Ascending aorta (tissue), 2 donors: ENCODE data around the gene MNAT1. TPM values are rescaled to one million over a fixed set of nuclear protein-coding genes. Genes with fewer than 3 reads are reported as not detected.
"Not testable (repeated sequence)": the region's sequence is repeated elsewhere in the genome, so short reads cannot be mapped to it uniquely, and the experiment has no call there.

Source experiments
- DNase-seq, 2 donors: peaks; one replicate each; pipeline ENCODE4 v3.0.0-alpha.2; 2019; ENCODE audit warnings: low spot score in 2 of 2
- H3K27ac ChIP-seq, 2 donors: fragments of 200-600 bp; sonication (generic); one replicate each; pipeline ENCODE4 v1.5.1; 2016 to 2017; ENCODE audit warnings: mild to moderate bottlenecking in 1 of 2
- H3K27me3 ChIP-seq: fragments of 200-600 bp; sonication (generic); one replicate; pipeline ENCODE4 v1.5.1; 2017
- H3K36me3 ChIP-seq, 2 donors: fragments of 200-600 bp; sonication (generic); one replicate each; pipeline ENCODE4 v1.5.1; 2016
- H3K4me1 ChIP-seq, 2 donors: fragments of 200-600 bp; sonication (generic); one replicate each; pipeline ENCODE4 v1.5.1; 2016 to 2017; ENCODE audit warnings: mild to moderate bottlenecking in 1 of 2
- H3K4me3 ChIP-seq, 2 donors: fragments of 200-600 bp; sonication (generic); one replicate each; pipeline ENCODE4 v1.5.1; 2016 to 2017; ENCODE audit warnings: mild to moderate bottlenecking in 1 of 2
- H3K9me3 ChIP-seq, 2 donors: fragments of 200-600 bp; sonication (generic); one replicate each; pipeline ENCODE4 v1.5.1; 2016
- CTCF ChIP-seq, 3 experiments: fragments of 200-600 bp in 2 of 3; fragments of 450-650 bp in 1 of 3; sonication (generic) in 2 of 3; IDR thresholded peaks; one replicate each; pipeline ENCODE4 v1.5.1; 2016 to 2019; ENCODE audit warnings: antibody characterized with exemption in 3 of 3, mild to moderate bottlenecking in 1 of 3, moderate library complexity in 1 of 3
- intact Hi-C: fragments of 100-400 bp; cut with DNase I; formaldehyde crosslinking; loops from one replicate; pipeline ENCODE4 v1.15.1; 2023
- total RNA-seq: library from RNA; depleted of rRNA; stranded (reverse); fragments of >200 nt; gene quantifications from one replicate; pipeline ENCODE4 v1.1.0, GENCODE V29; 2016

MNAT1 gene
- total RNA-seq, 1 donor from 2014 or later, result 37.5 TPM

- no peaks in the 10 kb centered on the region for H3K36me3 ChIP-seq
- H3K4me3 ChIP-seq, result no peak overlapping the region
- H3K27me3 ChIP-seq, result no peaks in the 10 kb centered on the region
- no peak for DNase-seq
- H3K4me1 ChIP-seq, result peaks cover 0 to 21% of the 10 kb centered on the region in 2 donors
- no peak overlapping the region for H3K27ac ChIP-seq
- no peak for TF ChIP-seq CTCF (IDR thresholded peaks at IDR 0.05)
- intact Hi-C loops, result no loop called here
- no peaks in the 10 kb centered on the region for H3K9me3 ChIP-seq
These were observed 133.1 kb downstream of the MNAT1 start for GRCh38 chr14:60867503-60868172.

- intact Hi-C loops, result no loop called here
- no peak for TF ChIP-seq CTCF (IDR thresholded peaks at IDR 0.05)
These were observed 143.6 kb downstream of the MNAT1 start for GRCh38 chr14:60878121-60878520.

GRCh38 chr14:60878536-60878935 is 144.0 kb downstream of the MNAT1 start:
- no peak for DNase-seq
- peaks cover 0 to 9% of the 10 kb centered on the region in 2 donors for H3K9me3 ChIP-seq
- no peak overlapping the region for H3K4me3 ChIP-seq
- H3K36me3 ChIP-seq, result peaks cover 0 to 15% of the 10 kb centered on the region in 2 donors
- TF ChIP-seq CTCF (IDR thresholded peaks at IDR 0.05), result no peak
- H3K27ac ChIP-seq, result no peak overlapping the region
- no peaks in the 10 kb centered on the region for H3K27me3 ChIP-seq
- intact Hi-C loops, result no loop called here
- peaks cover 0 to 3% of the 10 kb centered on the region in 2 donors for H3K4me1 ChIP-seq

More at GRCh38 chr14:60878121-60878520, 143.6 kb downstream of the MNAT1 start:
- H3K36me3 ChIP-seq, result peaks cover 0 to 13% of the 10 kb centered on the region in 2 donors
- H3K27me3 ChIP-seq, result no peaks in the 10 kb centered on the region
- no peak for DNase-seq
- no peak overlapping the region for H3K4me3 ChIP-seq
- no peak overlapping the region for H3K27ac ChIP-seq
- peaks cover 0 to 6% of the 10 kb centered on the region in 2 donors for H3K9me3 ChIP-seq
- peaks cover 0 to 3% of the 10 kb centered on the region in 2 donors for H3K4me1 ChIP-seq

GRCh38 chr14:60882219-60882618 is 147.7 kb downstream of the MNAT1 start:
- DNase-seq, result no peak
- no peaks in the 10 kb centered on the region for H3K27me3 ChIP-seq
- TF ChIP-seq CTCF (IDR thresholded peaks at IDR 0.05), result no peak
- no peak overlapping the region for H3K4me3 ChIP-seq
- no peak overlapping the region for H3K27ac ChIP-seq
- peaks cover 0 to 3% of the 10 kb centered on the region in 2 donors for H3K4me1 ChIP-seq
- intact Hi-C loops, result no loop called here
- H3K9me3 ChIP-seq, result peaks cover 0 to 25% of the 10 kb centered on the region in 2 donors
- H3K36me3 ChIP-seq, result peaks cover 0 to 15% of the 10 kb centered on the region in 2 donors

- Histone ChIP-seq H3K27ac (no peak overlapping the region), H3K36me3 (peaks cover 0 to 15% of the 10 kb centered on the region in 2 donors), H3K27me3 (no peaks in the 10 kb centered on the region), H3K4me1 (peaks cover 0 to 3% of the 10 kb centered on the region in 2 donors), H3K9me3 (peaks cover 0 to 25% of the 10 kb centered on the region in 2 donors), H3K4me3 (no peak overlapping the region)
- TF ChIP-seq CTCF (IDR thresholded peaks at IDR 0.05), result no peak
- DNase-seq, result no peak
- intact Hi-C loops, result no loop called here
These were observed 149.6 kb downstream of the MNAT1 start for GRCh38 chr14:60884134-60884533.

GRCh38 chr14:60890636-60891035 is 156.1 kb downstream of the MNAT1 start:
- H3K27ac ChIP-seq, H3K4me3 ChIP-seq, H3K36me3 ChIP-seq, DNase-seq, H3K27me3 ChIP-seq, H3K9me3 ChIP-seq, intact Hi-C loops, H3K4me1 ChIP-seq: not testable (repeated sequence)
